Chondrocyte (in vitro differentiated cells): ENCODE data around the gene KAT6B. TPM values are rescaled to one million over a fixed set of nuclear protein-coding genes. Genes with fewer than 3 reads are reported as not detected.

ENCODE experiments used
- DNase-seq: peaks from one replicate; pipeline ENCODE4 v3.0.0; 2021; ENCODE audit warnings: mixed read lengths, low spot score
- H3K27ac Mint-ChIP-seq: one replicate; pipeline ENCODE4 v1.8.0; 2021; ENCODE audit warnings: mild to moderate bottlenecking, moderate library complexity, mixed read lengths; ENCODE audit not compliant: unreplicated experiment
- H3K27me3 Mint-ChIP-seq: 2 replicates; pipeline ENCODE4 v1.8.0; 2021; ENCODE audit warnings: low read depth, mixed read lengths
- H3K36me3 Mint-ChIP-seq: 2 replicates; pipeline ENCODE4 v1.8.0; 2021; ENCODE audit warnings: low read depth, mixed read lengths
- H3K4me1 Mint-ChIP-seq: 2 replicates; pipeline ENCODE4 v1.8.0; 2021; ENCODE audit warnings: low read depth, mild to moderate bottlenecking, mixed read lengths
- H3K4me3 Mint-ChIP-seq: one replicate; pipeline ENCODE4 v1.8.0; 2021; ENCODE audit warnings: mild to moderate bottlenecking, moderate library complexity, mixed read lengths; ENCODE audit not compliant: unreplicated experiment
- H3K9me3 Mint-ChIP-seq: 2 replicates; pipeline ENCODE4 v1.8.0; 2021; ENCODE audit warnings: low read depth, mixed read lengths
- CTCF ChIP-seq: fragments of 200-600 bp; sonication (generic); IDR thresholded peaks from 2 replicates; pipeline ENCODE4 v1.5.0; 2021; ENCODE audit warnings: antibody characterized with exemption, mild to moderate bottlenecking, moderate library complexity
- total RNA-seq: library from RNA; stranded (reverse); gene quantifications from 3 replicates; pipeline ENCODE4 v1.2.1, GENCODE V29; 2021

Gene KAT6B
- total RNA-seq, 1 donor from 2014 or later = 20.8 TPM

- no peak for TF ChIP-seq CTCF
- Mint-ChIP-seq H3K36me3 (peaks cover 3% of the 10 kb centered on the region), H3K27me3 (no peaks in the 10 kb centered on the region), H3K4me1 (peaks cover 36% of the 10 kb centered on the region), H3K9me3 (no peaks in the 10 kb centered on the region), H3K27ac (no peak overlapping the region), H3K4me3 (no peak overlapping the region)
- no peak for DNase-seq
Observed at GRCh38 chr10:74837743-74838142, 11.3 kb downstream of the KAT6B start.

- no peaks in the 10 kb centered on the region for H3K9me3 Mint-ChIP-seq
Observed at GRCh38 chr10:74839708-74840107, 13.3 kb downstream of the KAT6B start.

GRCh38 chr10:74841265-74841973 lies 15.0 kb downstream of the KAT6B start:
- DNase-seq = no peak
- Mint-ChIP-seq H3K9me3 (no peaks in the 10 kb centered on the region), H3K27me3 (no peaks in the 10 kb centered on the region), H3K4me3 (no peak overlapping the region), H3K36me3 (peaks cover 8% of the 10 kb centered on the region), H3K4me1 (peaks cover 29% of the 10 kb centered on the region), H3K27ac (peak overlapping the region; percentile 27)
- TF ChIP-seq CTCF = no peak

More at GRCh38 chr10:74839708-74840107, 13.3 kb downstream of the KAT6B start:
- Mint-ChIP-seq H3K4me3 (no peak overlapping the region), H3K27me3 (no peaks in the 10 kb centered on the region), H3K27ac (no peak overlapping the region), H3K4me1 (peaks cover 29% of the 10 kb centered on the region), H3K36me3 (peaks cover 9% of the 10 kb centered on the region)
- TF ChIP-seq CTCF = no peak
- DNase-seq = no peak

- no peaks in the 10 kb centered on the region for H3K9me3 Mint-ChIP-seq
- H3K27ac Mint-ChIP-seq = peak overlapping the region; percentile 33
- peaks cover 8% of the 10 kb centered on the region for H3K36me3 Mint-ChIP-seq
- H3K27me3 Mint-ChIP-seq = no peaks in the 10 kb centered on the region
- no peak overlapping the region for H3K4me3 Mint-ChIP-seq
- no peak for TF ChIP-seq CTCF
- peaks cover 29% of the 10 kb centered on the region for H3K4me1 Mint-ChIP-seq
- DNase-seq = no peak
Observed at GRCh38 chr10:74842301-74842954, 16.0 kb downstream of the KAT6B start.

GRCh38 chr10:74846958-74847357 lies 20.6 kb downstream of the KAT6B start:
- no peak for TF ChIP-seq CTCF
- no peak overlapping the region for H3K27ac Mint-ChIP-seq
- no peak overlapping the region for H3K4me3 Mint-ChIP-seq
- H3K27me3 Mint-ChIP-seq = no peaks in the 10 kb centered on the region
- peaks cover 8% of the 10 kb centered on the region for H3K36me3 Mint-ChIP-seq
- DNase-seq = no peak
- H3K4me1 Mint-ChIP-seq = peaks cover 9% of the 10 kb centered on the region
- no peaks in the 10 kb centered on the region for H3K9me3 Mint-ChIP-seq
